Central memory CD8-positive, alpha-beta T cell (primary cell): ENCODE results near the gene SNAPC1.
A peak's percentile ranks its signal among the peaks of the same experiment; 100 is the strongest.

Source experiments
- ATAC-seq: fragments of 150-1000 bp; cut with Tn5 transposase; replicated peaks from 2 replicates; pipeline ENCODE4 v1.10.0; 2022; ENCODE audit warnings: mild to moderate bottlenecking, moderate FRiP score, moderate number of reproducible peaks; ENCODE audit not compliant: poor library complexity, severe bottlenecking; ENCODE audit errors: extremely low read depth
- DNase-seq, 2 donors: peaks; one replicate each; pipeline ENCODE4 v3.0.0; 2021; ENCODE audit warnings: low spot score in 2 of 2
- H3K27ac Mint-ChIP-seq: one replicate; pipeline ENCODE4 v1.8.0; 2022; ENCODE audit warnings: low read depth, mild to moderate bottlenecking, moderate library complexity, mixed read lengths
- H3K27me3 Mint-ChIP-seq: one replicate; pipeline ENCODE4 v1.8.0; 2022; ENCODE audit warnings: mixed read lengths
- H3K36me3 Mint-ChIP-seq: one replicate; pipeline ENCODE4 v1.8.0; 2022; ENCODE audit warnings: mild to moderate bottlenecking, moderate library complexity, mixed read lengths; ENCODE audit not compliant: insufficient read depth
- H3K4me1 Mint-ChIP-seq: one replicate; pipeline ENCODE4 v1.8.0; 2022; ENCODE audit warnings: mixed read lengths
- H3K4me3 Mint-ChIP-seq: one replicate; pipeline ENCODE4 v1.8.0; 2022; ENCODE audit warnings: mild to moderate bottlenecking, moderate library complexity, mixed read lengths
- H3K9me3 Mint-ChIP-seq: one replicate; pipeline ENCODE4 v1.8.0; 2022; ENCODE audit warnings: mixed read lengths

Gene SNAPC1

GRCh38 chr14:61761959-61762786 is at the start of gene SNAPC1:
Gene SNAPC1 (plus strand): TSS chr14:61762420. CDS start chr14:61762461, 41 bp downstream.
- peaks cover 33% of the 10 kb centered on the region for H3K4me1 Mint-ChIP-seq
- ATAC-seq (peak; percentile 96), DNase-seq (peak; percentile 96)
- peak within 1 kb of the TSS; percentile 92 for H3K4me3 Mint-ChIP-seq
- H3K27me3 Mint-ChIP-seq = no peaks in the 10 kb centered on the region
- peaks cover 14% of the 10 kb centered on the region for H3K36me3 Mint-ChIP-seq
- H3K9me3 Mint-ChIP-seq = no peaks in the 10 kb centered on the region
- peak within 1 kb of the TSS; percentile 97 for H3K27ac Mint-ChIP-seq

GRCh38 chr14:61713724-61714437 is 48.3 kb upstream of the SNAPC1 start:
- H3K27ac Mint-ChIP-seq = no peak overlapping the region
- no peak for DNase-seq
- peaks cover 3% of the 10 kb centered on the region for H3K36me3 Mint-ChIP-seq
- peaks cover 53% of the 10 kb centered on the region for H3K4me1 Mint-ChIP-seq
- no peaks in the 10 kb centered on the region for H3K9me3 Mint-ChIP-seq
- no peak overlapping the region for H3K4me3 Mint-ChIP-seq
- no peak for ATAC-seq
- no peaks in the 10 kb centered on the region for H3K27me3 Mint-ChIP-seq

- Mint-ChIP-seq H3K36me3 (peaks cover 6% of the 10 kb centered on the region), H3K27ac (peak overlapping the region; percentile 55), H3K4me1 (peaks cover 54% of the 10 kb centered on the region), H3K27me3 (no peaks in the 10 kb centered on the region), H3K9me3 (no peaks in the 10 kb centered on the region), H3K4me3 (no peak overlapping the region)
- ATAC-seq (no peak), DNase-seq (no peak)
Measured at GRCh38 chr14:61716956-61717355, 45.3 kb upstream of the SNAPC1 start.

- no peaks in the 10 kb centered on the region for H3K9me3 Mint-ChIP-seq
- H3K4me1 Mint-ChIP-seq = peaks cover 43% of the 10 kb centered on the region
- DNase-seq (no peak), ATAC-seq (no peak)
- H3K27ac Mint-ChIP-seq = no peak overlapping the region
- H3K36me3 Mint-ChIP-seq = peaks cover 11% of the 10 kb centered on the region
- no peaks in the 10 kb centered on the region for H3K27me3 Mint-ChIP-seq
- H3K4me3 Mint-ChIP-seq = no peak overlapping the region
Measured at GRCh38 chr14:61718039-61718438, 44.2 kb upstream of the SNAPC1 start.

GRCh38 chr14:61719344-61720293 is 42.6 kb upstream of the SNAPC1 start:
- peak overlapping the region; percentile 31 for H3K4me3 Mint-ChIP-seq
- ATAC-seq = peak; percentile 93
- H3K36me3 Mint-ChIP-seq = peaks cover 21% of the 10 kb centered on the region

GRCh38 chr14:61720294-61720661 is 41.9 kb upstream of the SNAPC1 start:
- DNase-seq = no peak
- peak overlapping the region; percentile 31 for H3K4me3 Mint-ChIP-seq
- H3K4me1 Mint-ChIP-seq = peaks cover 39% of the 10 kb centered on the region
- H3K27ac Mint-ChIP-seq = peak overlapping the region; percentile 42
- no peaks in the 10 kb centered on the region for H3K27me3 Mint-ChIP-seq
- no peaks in the 10 kb centered on the region for H3K9me3 Mint-ChIP-seq
- ATAC-seq = no peak
- H3K36me3 Mint-ChIP-seq = peaks cover 25% of the 10 kb centered on the region

More at GRCh38 chr14:61719344-61720293, 42.6 kb upstream of the SNAPC1 start:
- no peaks in the 10 kb centered on the region for H3K9me3 Mint-ChIP-seq
- H3K27ac Mint-ChIP-seq = peak overlapping the region; percentile 42
- H3K27me3 Mint-ChIP-seq = no peaks in the 10 kb centered on the region
- peaks cover 36% of the 10 kb centered on the region for H3K4me1 Mint-ChIP-seq
- no peak for DNase-seq

- DNase-seq (no peak), ATAC-seq (no peak)
- Mint-ChIP-seq H3K4me1 (peaks cover 35% of the 10 kb centered on the region), H3K36me3 (peaks cover 28% of the 10 kb centered on the region), H3K9me3 (no peaks in the 10 kb centered on the region), H3K27me3 (no peaks in the 10 kb centered on the region), H3K27ac (peak overlapping the region; percentile 42), H3K4me3 (no peak overlapping the region)
Measured at GRCh38 chr14:61720741-61721140, 41.5 kb upstream of the SNAPC1 start.

GRCh38 chr14:61724133-61724532 is 38.1 kb upstream of the SNAPC1 start:
- DNase-seq (no peak), ATAC-seq (no peak)
- H3K27ac Mint-ChIP-seq = peak overlapping the region; percentile 19
- no peak overlapping the region for H3K4me3 Mint-ChIP-seq
- peaks cover 58% of the 10 kb centered on the region for H3K36me3 Mint-ChIP-seq
- no peaks in the 10 kb centered on the region for H3K27me3 Mint-ChIP-seq
- H3K9me3 Mint-ChIP-seq = no peaks in the 10 kb centered on the region
- H3K4me1 Mint-ChIP-seq = peaks cover 25% of the 10 kb centered on the region

- Mint-ChIP-seq H3K27me3 (no peaks in the 10 kb centered on the region), H3K36me3 (peaks cover 74% of the 10 kb centered on the region), H3K4me3 (no peak overlapping the region), H3K9me3 (no peaks in the 10 kb centered on the region), H3K4me1 (peaks cover 16% of the 10 kb centered on the region), H3K27ac (no peak overlapping the region)
- ATAC-seq = no peak
- no peak for DNase-seq
Measured at GRCh38 chr14:61726778-61727658, 35.2 kb upstream of the SNAPC1 start.

- H3K4me3 Mint-ChIP-seq = no peak overlapping the region
- H3K27me3 Mint-ChIP-seq = no peaks in the 10 kb centered on the region
- peaks cover 76% of the 10 kb centered on the region for H3K36me3 Mint-ChIP-seq
- DNase-seq (no peak), ATAC-seq (no peak)
- no peaks in the 10 kb centered on the region for H3K9me3 Mint-ChIP-seq
- peaks cover 6% of the 10 kb centered on the region for H3K4me1 Mint-ChIP-seq
- H3K27ac Mint-ChIP-seq = no peak overlapping the region
Measured at GRCh38 chr14:61730756-61731373, 31.4 kb upstream of the SNAPC1 start.

GRCh38 chr14:61733972-61734371 is 28.2 kb upstream of the SNAPC1 start:
- no peak overlapping the region for H3K4me3 Mint-ChIP-seq
- no peak for ATAC-seq
- no peaks in the 10 kb centered on the region for H3K27me3 Mint-ChIP-seq
- H3K9me3 Mint-ChIP-seq = no peaks in the 10 kb centered on the region
- peaks cover 6% of the 10 kb centered on the region for H3K4me1 Mint-ChIP-seq
- peaks cover 78% of the 10 kb centered on the region for H3K36me3 Mint-ChIP-seq
- no peak overlapping the region for H3K27ac Mint-ChIP-seq
- DNase-seq = no peak
